HG02840 (cell line): ENCODE measurements around the gene P2RY1.

ENCODE experiments used
- ATAC-seq: cut with Tn5 transposase; IDR thresholded peaks from one replicate; pipeline ENCODE4 v1.9.1; 2021; ENCODE audit warnings: mild to moderate bottlenecking, moderate library complexity, moderate number of reproducible peaks; ENCODE audit not compliant: unreplicated experiment, low FRiP score

The P2RY1 gene, protein sequence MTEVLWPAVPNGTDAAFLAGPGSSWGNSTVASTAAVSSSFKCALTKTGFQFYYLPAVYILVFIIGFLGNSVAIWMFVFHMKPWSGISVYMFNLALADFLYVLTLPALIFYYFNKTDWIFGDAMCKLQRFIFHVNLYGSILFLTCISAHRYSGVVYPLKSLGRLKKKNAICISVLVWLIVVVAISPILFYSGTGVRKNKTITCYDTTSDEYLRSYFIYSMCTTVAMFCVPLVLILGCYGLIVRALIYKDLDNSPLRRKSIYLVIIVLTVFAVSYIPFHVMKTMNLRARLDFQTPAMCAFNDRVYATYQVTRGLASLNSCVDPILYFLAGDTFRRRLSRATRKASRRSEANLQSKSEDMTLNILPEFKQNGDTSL

GRCh38 chr3:152834776-152835600 is at the start of gene P2RY1:
Gene P2RY1 (plus strand): TSS chr3:152835131. CDS start chr3:152835783, 652 bp downstream.
- peak; percentile 72 for ATAC-seq

GRCh38 chr3:152786977-152787681 is 47.8 kb upstream of the P2RY1 start:
- no peak for ATAC-seq

DNA sequence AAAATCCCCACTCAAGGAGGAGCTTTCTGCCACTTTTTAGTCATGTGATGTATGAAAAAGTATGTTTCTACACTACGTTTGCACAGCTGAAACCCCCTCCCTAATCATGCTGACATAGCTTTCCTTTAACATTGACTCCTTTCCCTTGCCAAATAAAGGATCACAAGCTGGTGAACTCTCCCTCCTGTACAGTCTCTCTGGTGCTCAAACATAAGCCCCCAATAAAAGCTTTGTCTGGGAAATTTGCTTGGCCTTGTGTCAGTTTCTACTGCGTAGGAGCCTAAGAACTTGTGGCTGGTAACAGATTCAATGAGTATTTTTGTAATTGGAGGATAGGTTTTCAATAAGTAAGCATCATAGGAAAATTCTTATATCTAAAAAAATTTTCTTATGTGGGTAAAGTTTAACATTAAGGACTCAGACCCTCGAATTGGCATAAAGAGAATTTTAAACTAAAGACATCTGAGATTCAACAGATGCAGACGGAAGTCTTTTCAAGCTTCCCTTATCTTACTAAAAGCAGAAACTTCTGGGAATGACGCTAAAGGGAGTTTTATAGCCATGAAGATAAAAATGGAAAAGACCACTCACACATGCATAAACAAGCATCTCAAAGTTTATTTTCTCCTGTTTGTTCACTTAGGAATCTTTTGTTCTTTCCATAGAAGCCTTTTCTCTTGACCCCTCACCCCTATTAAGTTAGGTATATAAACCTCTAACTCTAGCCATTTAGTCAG is 44.1 kb upstream of the P2RY1 start:
- ATAC-seq, result no peak

GRCh38 chr3:152793969-152794368 is 41.0 kb upstream of the P2RY1 start:
- no peak for ATAC-seq

DNA sequence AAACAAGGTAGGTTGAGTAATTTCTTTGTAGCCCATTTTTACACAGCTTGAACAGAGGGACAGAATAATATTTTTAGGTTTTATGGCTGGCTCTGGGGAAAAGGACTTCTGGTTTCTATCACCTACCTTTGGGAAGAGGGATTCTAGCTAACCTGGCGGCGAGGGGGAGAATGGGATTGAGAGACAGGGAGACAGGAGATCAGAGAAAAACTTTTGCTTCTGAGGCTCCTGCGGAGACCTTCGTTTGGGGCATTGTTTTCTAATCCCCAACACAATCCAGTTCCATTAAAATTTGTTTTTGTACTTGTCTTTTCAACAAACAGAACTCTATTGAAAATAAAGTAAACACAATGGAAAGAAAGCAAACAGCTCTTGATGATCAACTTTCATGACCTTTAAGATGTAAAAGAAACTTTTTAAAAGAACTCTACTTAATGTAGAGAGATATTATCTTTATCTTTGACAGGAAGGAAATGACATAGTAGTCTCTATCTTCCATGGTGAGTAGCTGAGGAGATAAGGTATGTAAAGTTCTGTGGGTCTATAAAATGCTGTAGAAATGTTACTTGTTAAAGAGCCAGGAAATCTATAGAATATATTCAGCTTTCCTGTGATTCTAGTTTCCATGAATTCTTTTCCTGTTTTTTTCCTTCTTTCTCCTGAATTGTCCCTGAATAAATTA is 37.0 kb upstream of the P2RY1 start:
- no peak for ATAC-seq

- ATAC-seq, result no peak
Observed at GRCh38 chr3:152811974-152812760, 22.8 kb upstream of the P2RY1 start.

GRCh38 chr3:152817400-152817799 is 17.5 kb upstream of the P2RY1 start:
- ATAC-seq, result no peak

GRCh38 chr3:152818027-152818426 is 16.9 kb upstream of the P2RY1 start:
- no peak for ATAC-seq

DNA sequence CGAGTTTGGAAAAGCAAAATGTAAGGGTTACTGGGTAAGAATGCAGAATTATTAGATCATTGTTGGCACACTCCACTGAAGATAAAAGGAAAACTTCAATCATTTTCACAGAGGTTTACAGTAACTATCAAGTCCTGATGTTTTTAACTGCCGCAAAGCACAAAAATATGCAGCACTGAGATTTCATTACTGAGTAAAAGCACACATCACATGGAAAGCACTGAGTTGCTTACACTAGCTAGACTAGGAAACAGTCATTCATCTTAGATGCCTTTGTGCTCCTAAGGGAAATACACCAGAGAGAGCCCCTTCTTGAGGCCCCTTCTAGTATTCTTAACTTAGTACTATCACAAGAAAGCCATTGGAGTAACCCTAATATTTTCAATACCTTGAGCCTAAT is 11.8 kb upstream of the P2RY1 start:
- no peak for ATAC-seq

DNA sequence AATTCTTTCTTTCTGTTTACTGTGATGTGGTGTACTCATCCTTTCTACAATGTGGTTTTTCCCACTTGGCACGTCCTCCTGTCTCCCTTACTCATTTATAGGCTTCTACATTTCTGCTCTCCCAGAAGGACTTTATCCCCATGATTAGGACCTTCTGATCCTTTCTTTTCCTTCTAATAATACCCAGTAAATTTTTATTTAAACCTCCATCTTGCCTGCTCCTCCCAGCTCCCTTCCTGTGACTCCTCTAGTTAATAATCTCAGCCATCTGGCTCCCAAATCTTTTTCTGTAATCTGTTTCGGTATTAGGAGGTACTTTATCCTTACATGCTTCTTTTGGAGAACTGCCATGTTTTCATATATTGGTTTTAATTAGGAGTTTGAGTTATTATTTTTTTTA is 11.2 kb upstream of the P2RY1 start:
- ATAC-seq, result no peak

GRCh38 chr3:152825566-152825965 is 9.4 kb upstream of the P2RY1 start:
- no peak for ATAC-seq

GRCh38 chr3:152826476-152826875 is 8.5 kb upstream of the P2RY1 start:
- no peak for ATAC-seq

DNA sequence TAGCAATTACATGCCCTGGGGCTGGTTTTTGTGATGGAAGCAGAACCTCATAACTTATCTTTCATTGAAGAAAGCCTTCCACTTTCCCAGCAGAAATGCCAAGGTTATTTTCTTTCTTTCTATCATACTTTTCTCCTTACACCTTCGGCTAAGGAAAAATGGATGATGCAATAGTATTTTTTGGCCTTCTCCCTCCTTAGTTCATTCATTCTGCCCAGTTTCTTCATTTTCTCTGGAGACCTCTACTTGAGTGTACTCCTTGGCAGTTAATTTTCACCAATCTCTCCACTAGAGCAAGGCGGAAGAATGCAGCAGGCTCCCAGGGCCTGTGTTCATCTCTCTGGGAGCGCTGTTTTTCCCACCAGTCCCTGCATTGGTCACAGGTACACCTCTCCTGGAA is 7.6 kb upstream of the P2RY1 start:
- no peak for ATAC-seq

GRCh38 chr3:152828075-152828840 is 6.7 kb upstream of the P2RY1 start:
- no peak for ATAC-seq

- no peak for ATAC-seq
Observed at GRCh38 chr3:152830245-152830644, 4.7 kb upstream of the P2RY1 start.

DNA sequence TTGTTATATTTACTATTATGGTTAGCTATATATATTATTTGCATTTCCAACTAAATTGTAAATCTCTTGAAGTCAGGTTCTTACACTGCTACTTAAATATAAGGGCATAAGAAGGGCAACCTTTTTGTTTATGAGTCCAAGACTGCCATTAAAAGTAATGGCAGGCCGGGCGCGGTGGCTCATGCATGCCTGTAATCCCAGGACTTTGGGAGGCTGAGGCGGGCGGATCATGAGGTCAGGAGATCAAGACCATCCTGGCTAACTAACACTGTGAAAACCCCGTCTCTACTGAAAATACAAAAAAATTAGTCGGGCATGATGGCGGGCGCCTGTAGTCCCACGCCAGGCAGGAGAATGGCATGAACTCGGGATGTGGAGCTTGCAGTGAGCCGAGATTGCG is 2.9 kb upstream of the P2RY1 start:
- ATAC-seq, result no peak

GRCh38 chr3:152833089-152833488 is 1.8 kb upstream of the P2RY1 start:
- ATAC-seq, result no peak

DNA sequence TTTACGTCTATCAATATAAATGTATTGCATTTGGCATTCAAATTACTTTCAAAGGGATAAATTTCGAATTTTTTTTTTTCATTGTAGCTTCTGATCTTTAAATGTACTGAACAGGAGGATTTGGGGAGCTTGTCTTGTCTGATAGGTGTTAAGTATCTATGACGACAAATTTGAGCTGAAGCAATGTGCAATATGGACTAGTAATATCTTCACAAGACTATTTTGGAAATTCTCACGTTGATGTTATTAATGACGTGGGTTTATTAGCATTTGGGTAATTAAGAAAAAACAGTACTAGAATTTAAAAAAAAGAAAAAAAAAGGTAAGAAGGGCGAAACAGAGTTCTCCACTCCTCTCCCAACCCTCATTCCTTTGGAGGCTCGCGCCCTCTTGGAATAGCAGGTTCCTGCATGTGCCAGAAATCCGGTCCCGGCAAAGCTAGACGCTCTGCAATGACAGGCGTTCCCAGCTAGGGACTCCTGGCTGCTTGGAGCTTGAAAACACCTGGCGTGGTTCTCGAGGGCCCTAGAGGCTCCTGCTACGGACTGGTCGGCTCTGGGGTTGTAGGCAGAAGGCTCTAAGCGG is 648 bp upstream of the P2RY1 start:
- no peak for ATAC-seq
